Mucosa of gallbladder (tissue), 1 donor: ENCODE measurements around the gene RFX7. TPM values are rescaled to one million over a fixed set of nuclear protein-coding genes. Genes with fewer than 3 reads are reported as not detected.

Experiments used
- DNase-seq: peaks from one replicate; pipeline ENCODE4 v3.0.0-alpha.2; 2020; ENCODE audit warnings: low spot score
- total RNA-seq: library from RNA; stranded (reverse); gene quantifications from one replicate; pipeline ENCODE4 v1.2.1, GENCODE V29; 2021
- donor health status: DM: no; HTN: no; CAD: no.

RFX7 gene
- total RNA-seq, 1 donor from 2014 or later = 15.9 TPM

GRCh38 chr15:56126409-56126808, 117.3 kb downstream of the RFX7 start:
- DNase-seq = no peak

DNA sequence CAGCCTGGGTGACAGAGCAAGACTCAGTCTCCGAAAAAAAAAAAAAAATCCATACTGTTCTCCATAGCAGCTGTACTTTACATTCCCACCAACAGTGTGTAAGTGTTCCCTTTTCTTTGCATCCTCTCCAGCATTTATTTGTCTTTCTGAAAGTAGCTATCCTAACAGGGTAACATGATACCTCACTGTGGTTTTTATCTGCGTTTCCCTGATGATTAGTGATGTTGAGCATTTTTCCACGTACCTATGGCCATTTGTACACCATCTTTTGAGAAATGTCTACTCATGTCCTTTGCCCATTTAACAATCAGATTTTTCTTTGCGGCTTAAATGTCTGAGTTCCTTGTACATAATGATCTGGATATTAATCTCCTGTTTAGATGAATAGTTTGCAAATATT, 119.3 kb downstream of the RFX7 start:
- no peak for DNase-seq

DNA sequence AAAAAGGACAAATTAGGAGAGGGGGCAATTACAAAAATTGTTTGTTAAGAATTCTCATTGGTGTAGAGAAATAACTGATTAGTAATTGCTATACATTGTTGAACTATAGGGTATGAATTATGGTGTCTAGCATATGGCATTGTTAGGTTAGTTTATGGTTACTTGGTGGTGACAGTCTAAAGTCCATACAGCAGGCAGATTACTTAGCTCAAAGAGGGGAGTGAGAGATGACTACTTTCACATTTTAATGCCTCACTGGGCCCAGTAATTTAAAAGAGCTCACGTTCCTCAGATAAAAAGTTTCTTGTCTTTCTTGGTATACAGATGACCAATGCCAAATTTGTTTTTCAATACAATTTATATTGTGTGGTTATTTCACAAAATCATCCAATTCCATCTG, 137.8 kb downstream of the RFX7 start:
- DNase-seq = no peak

DNA sequence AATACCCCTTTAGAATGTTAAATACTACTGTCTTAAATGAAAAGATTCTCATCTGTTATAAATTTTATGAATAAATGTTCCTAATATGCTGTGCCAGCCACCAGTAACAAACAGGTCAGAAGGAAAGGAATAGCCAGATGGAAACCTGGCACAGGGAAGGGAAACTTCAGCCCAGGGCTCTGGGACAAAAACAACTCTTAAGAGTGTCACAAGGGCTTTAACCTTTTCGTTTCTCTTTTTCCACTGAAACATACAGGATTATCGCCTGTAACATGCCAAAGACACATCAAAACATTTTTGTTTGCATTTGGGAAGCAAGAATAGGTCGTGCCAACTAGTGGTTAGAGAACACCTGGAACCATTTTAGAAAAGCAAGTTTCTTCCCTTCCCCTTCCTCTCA, 141.2 kb downstream of the RFX7 start:
- DNase-seq = no peak

DNA sequence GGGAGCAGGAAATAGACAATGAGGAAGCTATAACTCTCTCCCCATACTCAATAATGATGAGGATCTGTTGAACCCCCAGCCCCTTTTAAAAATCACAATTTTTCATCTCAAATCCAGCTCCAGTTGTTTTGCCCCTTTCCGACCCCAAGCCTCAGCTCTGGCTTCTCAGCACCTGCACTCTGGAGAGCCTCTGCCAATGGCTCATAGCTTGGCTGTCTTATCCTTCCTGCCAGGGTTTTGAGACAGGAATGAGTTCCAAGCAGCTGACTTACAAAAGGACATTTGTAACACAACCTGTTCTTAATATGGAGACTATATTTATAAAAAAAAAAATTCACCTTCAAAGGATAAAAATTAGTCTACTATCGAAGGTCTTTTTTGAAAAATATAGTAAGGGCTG, 144.4 kb downstream of the RFX7 start:
- DNase-seq = no peak

- no peak for DNase-seq
Measured at GRCh38 chr15:56098195-56098863, 145.3 kb downstream of the RFX7 start.

GRCh38 chr15:56095406-56095805, 148.3 kb downstream of the RFX7 start:
- DNase-seq = no peak

- DNase-seq = no peak
Measured at GRCh38 chr15:56094171-56094570, 149.5 kb downstream of the RFX7 start.

- no peak for DNase-seq
Measured at GRCh38 chr15:56088389-56088788, 155.3 kb downstream of the RFX7 start.

DNA sequence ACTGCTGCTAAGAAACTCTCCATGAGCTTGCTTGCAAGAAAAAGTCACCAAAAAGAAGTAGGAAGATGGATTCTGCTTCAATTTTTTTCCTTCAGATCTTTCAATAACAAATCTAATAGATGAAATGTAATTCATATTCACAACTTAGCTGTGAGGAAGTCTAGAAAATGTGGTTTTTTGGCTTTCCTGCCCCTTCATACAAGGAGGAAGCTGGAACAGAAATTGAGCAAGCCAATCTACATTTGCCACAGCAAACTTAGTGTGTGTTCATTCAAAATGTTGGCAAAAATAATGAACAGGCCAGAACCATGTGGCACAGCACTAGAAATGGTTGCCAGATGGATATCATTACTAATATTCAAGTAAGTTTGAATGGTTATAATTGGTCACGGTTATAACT, 157.1 kb downstream of the RFX7 start:
- DNase-seq = no peak

DNA sequence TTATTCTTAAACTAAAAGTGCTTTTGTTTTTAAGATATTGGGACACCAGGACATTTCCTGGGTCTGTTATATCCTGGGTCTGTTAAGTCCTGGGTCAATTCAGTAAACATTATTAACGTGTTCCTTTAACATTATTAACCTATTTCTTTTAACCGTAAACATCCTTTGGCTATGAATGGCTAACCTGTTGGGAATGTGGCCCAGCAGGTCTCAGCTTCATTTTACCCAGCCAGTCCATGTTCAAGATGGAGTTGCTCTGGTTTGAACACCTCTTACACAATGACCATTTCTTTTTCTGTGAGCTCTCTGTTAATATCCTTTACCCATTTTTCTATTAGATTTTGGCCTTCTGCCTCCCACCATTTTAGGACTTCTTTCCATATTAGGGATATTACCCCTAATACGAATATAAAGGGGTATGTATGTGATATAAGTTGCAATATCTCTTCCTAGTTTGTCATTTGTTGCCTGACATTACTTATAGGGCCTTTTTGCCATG, 161.4 kb downstream of the RFX7 start:
- no peak for DNase-seq

GRCh38 chr15:56077081-56077480, 166.6 kb downstream of the RFX7 start:
- no peak for DNase-seq

DNA sequence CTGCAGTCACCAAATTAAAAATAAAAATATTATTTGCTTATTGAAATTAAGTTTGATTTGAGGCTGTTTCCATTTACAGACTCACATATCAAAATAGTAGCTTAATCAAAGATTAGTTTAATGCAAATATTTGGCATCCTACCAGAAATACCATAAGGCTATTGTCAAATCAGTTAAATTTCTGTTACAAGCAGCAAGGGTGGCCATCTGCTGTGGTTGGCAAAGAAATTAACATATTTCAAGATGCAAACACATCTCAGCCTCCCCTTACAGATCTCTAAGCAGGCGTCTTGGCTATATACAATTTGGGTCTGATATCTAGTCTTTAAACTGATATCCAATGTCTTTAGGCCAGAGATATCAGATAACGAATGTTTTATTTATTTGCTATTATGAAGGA, 167.0 kb downstream of the RFX7 start:
- DNase-seq = no peak

DNA sequence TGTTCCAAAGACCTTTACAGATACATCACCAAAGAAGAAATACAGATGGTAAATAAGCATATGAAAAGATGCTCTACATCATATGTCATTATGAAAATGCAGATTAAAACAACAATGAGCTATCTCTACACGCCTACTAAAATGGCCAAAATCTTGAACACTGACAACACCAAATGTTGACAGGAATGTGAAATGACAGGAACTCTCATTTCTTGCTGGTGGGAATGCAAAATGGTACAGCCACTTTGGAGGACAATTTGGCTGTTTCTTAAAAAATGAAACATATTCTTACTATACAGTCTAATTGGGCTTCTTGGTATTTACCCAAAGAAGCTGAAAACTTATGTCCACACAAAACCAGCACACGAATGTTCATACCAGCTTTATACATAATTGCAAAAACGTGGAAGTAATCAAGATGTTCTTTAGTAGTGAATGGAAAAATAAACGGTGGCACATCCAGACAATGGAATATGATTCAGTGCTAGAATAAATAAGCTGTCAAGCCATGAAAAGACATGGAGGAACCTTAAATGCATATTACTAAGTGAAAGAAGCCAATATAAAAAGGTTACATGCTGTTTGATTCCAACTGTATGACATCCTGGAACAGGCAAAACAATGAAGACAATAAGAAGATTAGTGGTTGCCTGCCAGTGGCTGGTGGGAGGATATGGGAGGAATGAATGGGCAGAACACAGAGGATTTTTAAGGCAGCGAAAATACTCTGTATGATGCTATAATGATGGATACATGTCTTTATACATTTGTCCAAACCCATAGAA, 169.0 kb downstream of the RFX7 start:
- DNase-seq = no peak

DNA sequence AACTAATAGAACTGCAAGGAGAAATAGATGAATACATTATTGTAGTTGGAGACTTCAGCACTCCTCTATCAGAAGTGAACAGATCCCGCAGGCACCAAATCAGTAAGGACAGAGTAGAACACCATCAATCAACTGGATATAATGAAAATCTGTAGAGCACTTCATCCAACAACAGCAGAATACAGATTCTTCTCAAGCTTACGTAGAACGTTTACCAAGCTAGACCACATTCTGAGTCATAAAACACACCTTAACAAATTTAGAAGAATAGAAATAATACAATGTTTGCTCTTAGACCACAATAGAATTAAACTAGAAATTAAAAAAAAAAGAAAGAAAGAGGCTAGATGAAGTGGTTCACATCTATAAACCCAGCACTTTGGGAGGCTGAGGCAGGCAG, 179.5 kb downstream of the RFX7 start:
- no peak for DNase-seq

- no peak for DNase-seq
Measured at GRCh38 chr15:56059716-56060115, 184.0 kb downstream of the RFX7 start.

DNA sequence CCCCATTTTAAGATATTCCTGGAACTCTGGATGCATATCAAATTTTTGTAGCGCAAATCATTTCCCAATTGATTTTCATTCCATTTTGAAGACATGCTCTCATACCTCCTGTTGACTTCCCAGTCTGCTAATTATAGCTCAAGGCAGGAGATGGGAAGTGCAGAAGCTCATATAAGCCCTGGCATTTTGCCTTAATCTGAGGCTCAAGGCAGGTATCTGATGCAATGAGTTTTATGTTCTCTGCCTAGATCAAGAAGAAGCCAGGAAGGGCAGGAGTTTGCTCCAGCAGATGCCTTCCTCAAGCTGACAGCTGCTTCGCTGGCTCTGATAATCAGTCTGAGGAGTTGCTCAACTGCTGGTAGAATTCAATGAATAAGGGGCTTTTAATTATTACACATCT, 184.7 kb downstream of the RFX7 start:
- DNase-seq = no peak

DNA sequence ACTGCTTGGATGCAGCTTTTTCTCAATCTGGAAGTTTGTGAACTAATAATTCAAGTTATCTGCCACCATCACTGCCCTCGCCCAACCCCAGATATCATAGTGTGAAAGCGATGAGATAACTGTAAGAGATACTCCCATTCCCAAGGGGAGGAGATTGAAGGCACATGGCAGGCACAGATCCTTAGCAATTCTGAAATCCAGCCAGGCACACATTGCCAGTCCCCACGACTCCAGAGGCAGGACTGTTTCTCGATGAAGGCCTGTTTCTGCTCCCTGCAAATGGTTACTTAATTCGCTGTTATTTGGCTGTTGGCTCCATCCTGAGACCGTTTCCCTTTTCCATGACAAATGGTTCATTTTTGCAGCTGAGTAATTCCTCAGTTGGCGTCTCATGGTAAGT, 187.1 kb downstream of the RFX7 start:
- DNase-seq = no peak

GRCh38 chr15:56053046-56053400, 190.7 kb downstream of the RFX7 start:
- no peak for DNase-seq

- no peak for DNase-seq
Measured at GRCh38 chr15:56052395-56053045, 191.2 kb downstream of the RFX7 start.

DNA sequence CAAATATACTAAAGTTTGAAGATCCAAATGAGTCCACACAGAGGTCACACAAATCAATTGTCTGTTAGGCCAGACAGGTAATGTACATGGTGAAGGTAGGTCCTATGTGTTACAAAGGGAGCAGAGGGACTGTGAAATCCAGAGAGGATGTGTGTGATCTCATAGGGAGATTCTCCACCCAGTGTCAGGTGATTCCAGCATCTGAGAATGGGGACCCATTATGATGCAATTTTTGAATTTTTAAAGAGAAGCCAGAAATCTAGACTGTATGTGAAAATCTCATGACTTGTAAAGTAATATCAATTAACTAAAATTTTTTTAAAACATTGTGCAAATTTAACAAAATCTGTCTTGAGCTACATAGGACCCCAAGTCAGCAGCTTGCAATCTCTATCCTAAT, 192.0 kb downstream of the RFX7 start:
- DNase-seq = no peak

- no peak for DNase-seq
Measured at GRCh38 chr15:56049577-56049976, 194.1 kb downstream of the RFX7 start.

DNA sequence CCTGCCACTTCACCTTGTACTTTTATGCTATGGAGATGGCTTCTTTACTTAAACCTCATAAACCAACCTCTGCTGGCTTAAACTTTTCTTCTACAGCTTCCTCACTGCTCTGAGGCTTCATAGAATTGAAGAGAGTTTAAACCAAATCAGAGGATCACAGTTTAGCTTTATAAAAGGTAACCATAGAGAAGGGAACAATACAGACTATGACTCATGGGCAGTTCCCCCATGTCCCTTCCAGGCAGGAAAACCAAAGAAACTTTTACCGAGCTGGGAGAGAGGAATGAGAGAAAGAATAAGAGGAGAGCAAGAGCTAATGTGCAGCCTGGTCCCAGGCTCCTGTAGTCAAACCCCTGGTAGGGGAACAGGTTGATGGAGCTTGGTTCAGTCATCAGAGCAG, 196.3 kb downstream of the RFX7 start:
- DNase-seq = no peak
